Panc1 (cell line): ENCODE measurements around the gene DDB1.

Experiments
- TF ChIP-seq, protein P1 (sequence below): fragments of 450-650 bp; IDR thresholded peaks from 2 replicates; pipeline ENCODE4 v1.5.1; 2017; ENCODE audit warnings: mild to moderate bottlenecking
- TF ChIP-seq, protein P2 (sequence below), 2 experiments: IDR thresholded peaks; 2 replicates each; pipeline ENCODE4 v1.6.1; 2011 to 2012; ENCODE audit warnings: low read depth in 2 of 2, control low read depth in 1 of 2, low read length in 1 of 2, mild to moderate bottlenecking in 1 of 2, moderate library complexity in 1 of 2; ENCODE audit not compliant: insufficient read depth in 1 of 2

DNA sequence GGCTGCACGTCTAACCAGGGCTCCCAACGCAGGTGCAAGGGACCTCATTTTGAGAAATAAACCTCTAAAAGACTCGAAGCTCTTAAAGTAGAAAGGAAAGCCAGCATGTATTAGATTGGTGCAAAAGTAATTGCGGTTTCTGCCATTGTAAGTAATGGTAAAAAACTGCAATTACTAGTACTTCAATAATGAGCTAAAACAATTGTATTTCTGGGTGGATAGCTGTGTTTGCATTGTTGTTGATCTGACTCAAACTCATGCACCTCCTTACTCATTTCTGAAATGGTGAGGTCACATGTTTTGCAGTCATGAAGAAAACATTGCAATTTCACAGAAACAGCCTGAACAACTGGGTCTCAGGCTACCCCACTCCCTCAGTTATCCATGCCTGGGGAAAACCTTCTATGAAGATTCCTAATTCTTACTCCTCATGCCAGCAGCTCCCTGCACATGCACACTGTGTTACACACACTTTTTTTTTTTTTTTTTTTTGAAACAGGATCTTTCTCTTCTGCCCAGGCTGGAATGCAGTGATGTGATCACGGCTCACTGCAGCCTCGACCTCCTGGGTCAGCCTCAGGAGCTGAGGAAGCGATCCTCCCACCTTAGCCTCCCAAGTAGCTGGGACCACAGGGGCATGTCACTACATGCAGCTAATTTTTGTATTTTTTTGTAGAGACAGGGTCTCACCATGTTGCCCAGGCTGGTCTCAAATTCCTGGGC lies 62.4 kb downstream of the DDB1 start:
- TF ChIP-seq, protein P1, sequence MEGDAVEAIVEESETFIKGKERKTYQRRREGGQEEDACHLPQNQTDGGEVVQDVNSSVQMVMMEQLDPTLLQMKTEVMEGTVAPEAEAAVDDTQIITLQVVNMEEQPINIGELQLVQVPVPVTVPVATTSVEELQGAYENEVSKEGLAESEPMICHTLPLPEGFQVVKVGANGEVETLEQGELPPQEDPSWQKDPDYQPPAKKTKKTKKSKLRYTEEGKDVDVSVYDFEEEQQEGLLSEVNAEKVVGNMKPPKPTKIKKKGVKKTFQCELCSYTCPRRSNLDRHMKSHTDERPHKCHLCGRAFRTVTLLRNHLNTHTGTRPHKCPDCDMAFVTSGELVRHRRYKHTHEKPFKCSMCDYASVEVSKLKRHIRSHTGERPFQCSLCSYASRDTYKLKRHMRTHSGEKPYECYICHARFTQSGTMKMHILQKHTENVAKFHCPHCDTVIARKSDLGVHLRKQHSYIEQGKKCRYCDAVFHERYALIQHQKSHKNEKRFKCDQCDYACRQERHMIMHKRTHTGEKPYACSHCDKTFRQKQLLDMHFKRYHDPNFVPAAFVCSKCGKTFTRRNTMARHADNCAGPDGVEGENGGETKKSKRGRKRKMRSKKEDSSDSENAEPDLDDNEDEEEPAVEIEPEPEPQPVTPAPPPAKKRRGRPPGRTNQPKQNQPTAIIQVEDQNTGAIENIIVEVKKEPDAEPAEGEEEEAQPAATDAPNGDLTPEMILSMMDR = no peak
- TF ChIP-seq, protein P2, sequence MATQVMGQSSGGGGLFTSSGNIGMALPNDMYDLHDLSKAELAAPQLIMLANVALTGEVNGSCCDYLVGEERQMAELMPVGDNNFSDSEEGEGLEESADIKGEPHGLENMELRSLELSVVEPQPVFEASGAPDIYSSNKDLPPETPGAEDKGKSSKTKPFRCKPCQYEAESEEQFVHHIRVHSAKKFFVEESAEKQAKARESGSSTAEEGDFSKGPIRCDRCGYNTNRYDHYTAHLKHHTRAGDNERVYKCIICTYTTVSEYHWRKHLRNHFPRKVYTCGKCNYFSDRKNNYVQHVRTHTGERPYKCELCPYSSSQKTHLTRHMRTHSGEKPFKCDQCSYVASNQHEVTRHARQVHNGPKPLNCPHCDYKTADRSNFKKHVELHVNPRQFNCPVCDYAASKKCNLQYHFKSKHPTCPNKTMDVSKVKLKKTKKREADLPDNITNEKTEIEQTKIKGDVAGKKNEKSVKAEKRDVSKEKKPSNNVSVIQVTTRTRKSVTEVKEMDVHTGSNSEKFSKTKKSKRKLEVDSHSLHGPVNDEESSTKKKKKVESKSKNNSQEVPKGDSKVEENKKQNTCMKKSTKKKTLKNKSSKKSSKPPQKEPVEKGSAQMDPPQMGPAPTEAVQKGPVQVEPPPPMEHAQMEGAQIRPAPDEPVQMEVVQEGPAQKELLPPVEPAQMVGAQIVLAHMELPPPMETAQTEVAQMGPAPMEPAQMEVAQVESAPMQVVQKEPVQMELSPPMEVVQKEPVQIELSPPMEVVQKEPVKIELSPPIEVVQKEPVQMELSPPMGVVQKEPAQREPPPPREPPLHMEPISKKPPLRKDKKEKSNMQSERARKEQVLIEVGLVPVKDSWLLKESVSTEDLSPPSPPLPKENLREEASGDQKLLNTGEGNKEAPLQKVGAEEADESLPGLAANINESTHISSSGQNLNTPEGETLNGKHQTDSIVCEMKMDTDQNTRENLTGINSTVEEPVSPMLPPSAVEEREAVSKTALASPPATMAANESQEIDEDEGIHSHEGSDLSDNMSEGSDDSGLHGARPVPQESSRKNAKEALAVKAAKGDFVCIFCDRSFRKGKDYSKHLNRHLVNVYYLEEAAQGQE (IDR thresholded peaks at IDR 0.05; ENCODE audit: insufficient read depth in 1 of 2, low read depth in 2 of 2, low read length in 1 of 2) = no peak
